Measurements from ENCODE around the gene IL20. TPM values are rescaled to one million over a fixed set of nuclear protein-coding genes. Genes with fewer than 3 reads are reported as not detected.
A peak's percentile ranks its signal among the peaks of the same experiment; 100 is the strongest.

Gene IL20
- total RNA-seq, 2 experiments from 2014 or later = not detected

DNA sequence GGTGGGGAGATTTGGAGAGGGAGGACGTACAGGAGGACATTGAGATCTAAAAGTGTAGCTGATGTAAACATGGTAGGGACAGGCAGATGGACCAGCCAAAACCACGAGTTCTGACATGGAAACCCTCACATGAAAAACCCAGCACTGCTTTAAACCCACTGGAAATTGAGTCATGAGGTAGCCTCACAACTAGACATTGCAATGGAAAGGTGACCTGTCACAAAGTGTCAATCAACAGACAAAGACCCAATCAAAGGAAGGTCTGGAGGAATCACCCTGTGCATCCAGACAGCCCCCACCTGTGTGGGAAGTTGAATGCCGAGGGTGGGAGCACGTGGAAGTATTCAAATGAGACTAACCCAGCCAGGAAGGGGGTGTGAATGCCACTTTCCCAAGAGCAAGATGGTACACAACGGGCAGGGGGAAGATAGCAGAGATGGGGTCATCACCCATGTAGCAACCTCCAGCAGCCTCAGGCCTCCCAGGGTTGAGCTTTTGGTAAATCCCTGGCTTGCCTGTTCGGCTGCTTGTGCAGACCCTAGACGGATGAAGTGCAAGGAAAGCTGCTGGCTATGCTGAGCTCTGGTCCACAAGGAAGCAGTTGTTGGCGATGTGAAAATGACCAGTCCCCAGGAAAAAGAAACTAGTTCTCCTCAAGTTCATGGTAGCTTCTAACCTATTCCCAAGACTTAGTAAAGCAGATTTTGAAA is 50.7 kb downstream of the IL20 start:
- H3K27ac Mint-ChIP-seq = no peak overlapping the region
- peak overlapping the region; percentile 80 for H3K4me3 ChIP-seq (ENCODE audit: low read length)
- H3K27me3 ChIP-seq (ENCODE audit: control insufficient read depth in 1 of 2, insufficient read depth in 2 of 2, low read length in 2 of 2) = no peaks in the 10 kb centered on the region
- peaks cover 75% of the 10 kb centered on the region for H3K36me3 ChIP-seq (ENCODE audit: insufficient read depth, low read length)
- intact Hi-C loops (cut with DNase I, micrococcal nuclease) = loop anchor here (2.0 to 10.0 kb wide), 3 partner anchors 63 to 441 kb away; partner anchors contain the start of gene IKBKE (in 1 of the 2)
- H3K4me1 Mint-ChIP-seq (ENCODE audit: low read depth) = peaks cover 86% of the 10 kb centered on the region
- H3K36me3 Mint-ChIP-seq (ENCODE audit: low read depth) = peaks cover 98% of the 10 kb centered on the region
- ChIA-PET POLR2A (interaction anchor here (1.2 to 12.9 kb wide), 3 partner anchors 12 to 446 kb away, joined by 3 to 384 read pairs (median 15); partner anchors contain the start of genes IKBKE and IL24), CTCF (interaction anchor here (1.0 to 3.0 kb wide), 4 partner anchors 17 to 181 kb away, joined by 3 to 22 read pairs (median 4); no protein-coding TSS in a partner anchor)
- H3K4me3 Mint-ChIP-seq = no peak overlapping the region
- no peak for DNase-seq
- peak overlapping the region; percentile 48 to 50 for H3K27ac ChIP-seq (ENCODE audit: low read depth in 1 of 2, low read length in 2 of 2)
- H3K9me3 Mint-ChIP-seq = no peaks in the 10 kb centered on the region
- no peak for ATAC-seq (ENCODE audit: poor library complexity)
- TF ChIP-seq, protein P1, sequence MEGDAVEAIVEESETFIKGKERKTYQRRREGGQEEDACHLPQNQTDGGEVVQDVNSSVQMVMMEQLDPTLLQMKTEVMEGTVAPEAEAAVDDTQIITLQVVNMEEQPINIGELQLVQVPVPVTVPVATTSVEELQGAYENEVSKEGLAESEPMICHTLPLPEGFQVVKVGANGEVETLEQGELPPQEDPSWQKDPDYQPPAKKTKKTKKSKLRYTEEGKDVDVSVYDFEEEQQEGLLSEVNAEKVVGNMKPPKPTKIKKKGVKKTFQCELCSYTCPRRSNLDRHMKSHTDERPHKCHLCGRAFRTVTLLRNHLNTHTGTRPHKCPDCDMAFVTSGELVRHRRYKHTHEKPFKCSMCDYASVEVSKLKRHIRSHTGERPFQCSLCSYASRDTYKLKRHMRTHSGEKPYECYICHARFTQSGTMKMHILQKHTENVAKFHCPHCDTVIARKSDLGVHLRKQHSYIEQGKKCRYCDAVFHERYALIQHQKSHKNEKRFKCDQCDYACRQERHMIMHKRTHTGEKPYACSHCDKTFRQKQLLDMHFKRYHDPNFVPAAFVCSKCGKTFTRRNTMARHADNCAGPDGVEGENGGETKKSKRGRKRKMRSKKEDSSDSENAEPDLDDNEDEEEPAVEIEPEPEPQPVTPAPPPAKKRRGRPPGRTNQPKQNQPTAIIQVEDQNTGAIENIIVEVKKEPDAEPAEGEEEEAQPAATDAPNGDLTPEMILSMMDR (IDR thresholded peaks at IDR 0.05) = no peak
- H3K4me1 ChIP-seq (ENCODE audit: insufficient read depth, low read length) = peaks cover 85% of the 10 kb centered on the region
- no peaks in the 10 kb centered on the region for H3K9me3 ChIP-seq (ENCODE audit: control insufficient read depth in 1 of 2, insufficient read depth in 1 of 2, low read length in 2 of 2)
- H3K27me3 Mint-ChIP-seq = no peaks in the 10 kb centered on the region

DNA sequence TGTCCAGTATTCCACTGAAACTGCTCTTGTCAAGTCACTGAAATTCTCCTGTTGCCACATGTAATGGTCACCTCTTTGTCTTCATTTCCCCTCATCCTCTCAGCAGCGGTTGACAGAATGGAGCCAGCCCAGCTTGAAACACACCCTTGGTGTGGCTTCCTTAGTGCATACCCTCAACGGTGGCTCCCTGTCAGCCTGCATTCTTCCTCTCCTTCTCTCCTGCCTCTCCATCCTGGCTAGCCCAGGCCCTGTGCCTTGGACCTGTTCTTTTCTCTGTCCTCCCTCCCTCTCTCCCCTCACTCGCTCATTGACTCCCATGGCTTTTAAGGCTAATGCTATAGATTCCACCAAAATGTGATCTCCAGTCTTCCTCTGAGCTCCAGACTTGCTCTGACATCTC is 52.7 kb downstream of the IL20 start:
- ATAC-seq (ENCODE audit: poor library complexity) = no peak
- peaks cover 78% of the 10 kb centered on the region for H3K4me1 ChIP-seq (ENCODE audit: insufficient read depth, low read length)
- Mint-ChIP-seq H3K27ac (no peak overlapping the region), H3K4me3 (no peak overlapping the region), H3K27me3 (no peaks in the 10 kb centered on the region), H3K9me3 (no peaks in the 10 kb centered on the region), H3K4me1 (ENCODE audit: low read depth) (peaks cover 67% of the 10 kb centered on the region), H3K36me3 (ENCODE audit: low read depth) (peaks cover 88% of the 10 kb centered on the region)
- H3K36me3 ChIP-seq (ENCODE audit: insufficient read depth, low read length) = peaks cover 56% of the 10 kb centered on the region
- CTCF ChIA-PET = interaction anchor here (0.7 to 3.0 kb wide), 5 partner anchors 13 to 184 kb away, joined by 3 to 22 read pairs (median 3); no protein-coding TSS in a partner anchor
- H3K27ac ChIP-seq (ENCODE audit: low read depth in 1 of 2, low read length in 2 of 2) = peak overlapping the region; percentile 28 to 95
- POLR2A ChIA-PET = interaction anchor here (1.0 to 12.9 kb wide), 6 partner anchors 14 to 183 kb away, joined by 3 to 384 read pairs (median 10); partner anchors contain the start of gene IL24
- peak in 1 of 14 experiments; percentile 27 for DNase-seq
- peak overlapping the region; percentile 80 for H3K4me3 ChIP-seq (ENCODE audit: low read length)
- no peaks in the 10 kb centered on the region for H3K27me3 ChIP-seq (ENCODE audit: control insufficient read depth in 1 of 2, insufficient read depth in 2 of 2, low read length in 2 of 2)
- no peaks in the 10 kb centered on the region for H3K9me3 ChIP-seq (ENCODE audit: control insufficient read depth in 1 of 2, insufficient read depth in 1 of 2, low read length in 2 of 2)
- intact Hi-C loops (cut with DNase I, micrococcal nuclease) = loop anchor here (5.0 to 10.0 kb wide), 2 partner anchors 361 to 443 kb away; partner anchors contain the start of gene IKBKE (in 1 of the 2)
- TF ChIP-seq, protein P1 (IDR thresholded peaks at IDR 0.05) = no peak

Other genes with a start within 250 kb of the IL20 start
- 1 to 10 TPM; 1.6 to 1.7 TPM for gene DYRK3, start 230.1 kb upstream of the IL20 start, total RNA-seq
- 100 to 1,000 TPM; 157 to 166 TPM for gene MAPKAPK2, start 180.7 kb upstream of the IL20 start, total RNA-seq
- not detected for gene IL19, start 94.8 kb upstream of the IL20 start, total RNA-seq
- under 1 TPM; 0.27 to 0.87 TPM for gene IL10, start 93.1 kb upstream of the IL20 start, total RNA-seq
- not detected for gene IL24, start 31.8 kb downstream of the IL20 start, total RNA-seq
- 100 to 1,000 TPM; 171 to 186 TPM for gene FCMR, start 56.3 kb downstream of the IL20 start, total RNA-seq
- gene PIGR, start 80.8 kb downstream of the IL20 start, total RNA-seq = not detected
- not detected for gene FCAMR, start 104.8 kb downstream of the IL20 start, total RNA-seq
- gene C1orf116, start 167.1 kb downstream of the IL20 start, total RNA-seq = under 1 TPM; 0.25 to 0.36 TPM
- gene YOD1, start 185.6 kb downstream of the IL20 start, total RNA-seq = 10 to 100 TPM; 17.9 TPM
- 1 to 10 TPM; 3.2 to 4.0 TPM for gene PFKFB2, start 187.7 kb downstream of the IL20 start, total RNA-seq
- gene C4BPB, start 223.2 kb downstream of the IL20 start, total RNA-seq = 1 to 10 TPM; 1.6 to 2.1 TPM
- gene C4BPA, start 238.6 kb downstream of the IL20 start, total RNA-seq = not detected